ENCODE measurements around the gene ATP6V1B1. TPM values are rescaled to one million over a fixed set of nuclear protein-coding genes. Genes with fewer than 3 reads are reported as not detected.

The ATP6V1B1 gene
- total RNA-seq, 3 donors from 2014 or later (not counting 1 experiment from before 2014, with no cell fraction given): not detected

DNA sequence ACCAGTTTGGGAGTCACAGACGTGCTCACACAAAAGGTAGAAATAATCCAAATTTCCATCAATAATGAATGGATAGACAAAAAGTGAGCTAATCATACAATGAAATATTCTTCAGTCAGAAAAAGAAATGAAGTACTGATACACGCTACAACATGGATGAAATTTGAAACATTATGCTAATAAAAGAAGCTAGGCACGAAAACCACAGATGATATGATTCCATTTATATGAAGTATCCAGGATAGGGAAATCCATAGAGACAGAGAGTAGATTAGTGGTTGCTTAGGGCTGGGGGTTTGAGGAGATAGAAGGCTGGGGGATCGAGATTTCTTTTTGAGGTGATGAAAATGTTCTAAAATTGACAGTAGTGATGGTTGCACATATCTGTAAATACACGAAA, 43.0 kb upstream of the ATP6V1B1 start:
- no peak overlapping the region for H3K27ac Mint-ChIP-seq
- no peak overlapping the region for H3K4me3 Mint-ChIP-seq
- no peak for ATAC-seq
- H3K4me3 ChIP-seq (ENCODE audit: low read length): no peak overlapping the region
- no peaks in the 10 kb centered on the region for H3K36me3 ChIP-seq (ENCODE audit: control insufficient read depth, insufficient read depth, low read length)
- H3K36me3 Mint-ChIP-seq: peaks cover 6% of the 10 kb centered on the region
- H3K9me3 Mint-ChIP-seq: no peaks in the 10 kb centered on the region
- 78% methylated on average over 4 of the region's 5 CpGs for WGBS (ENCODE audit: insufficient coverage)
- TF ChIP-seq, protein P1, sequence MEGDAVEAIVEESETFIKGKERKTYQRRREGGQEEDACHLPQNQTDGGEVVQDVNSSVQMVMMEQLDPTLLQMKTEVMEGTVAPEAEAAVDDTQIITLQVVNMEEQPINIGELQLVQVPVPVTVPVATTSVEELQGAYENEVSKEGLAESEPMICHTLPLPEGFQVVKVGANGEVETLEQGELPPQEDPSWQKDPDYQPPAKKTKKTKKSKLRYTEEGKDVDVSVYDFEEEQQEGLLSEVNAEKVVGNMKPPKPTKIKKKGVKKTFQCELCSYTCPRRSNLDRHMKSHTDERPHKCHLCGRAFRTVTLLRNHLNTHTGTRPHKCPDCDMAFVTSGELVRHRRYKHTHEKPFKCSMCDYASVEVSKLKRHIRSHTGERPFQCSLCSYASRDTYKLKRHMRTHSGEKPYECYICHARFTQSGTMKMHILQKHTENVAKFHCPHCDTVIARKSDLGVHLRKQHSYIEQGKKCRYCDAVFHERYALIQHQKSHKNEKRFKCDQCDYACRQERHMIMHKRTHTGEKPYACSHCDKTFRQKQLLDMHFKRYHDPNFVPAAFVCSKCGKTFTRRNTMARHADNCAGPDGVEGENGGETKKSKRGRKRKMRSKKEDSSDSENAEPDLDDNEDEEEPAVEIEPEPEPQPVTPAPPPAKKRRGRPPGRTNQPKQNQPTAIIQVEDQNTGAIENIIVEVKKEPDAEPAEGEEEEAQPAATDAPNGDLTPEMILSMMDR (IDR thresholded peaks at IDR 0.05): no peak
- H3K27me3 ChIP-seq (ENCODE audit: control insufficient read depth, insufficient read depth, low read length): peaks cover 33% of the 10 kb centered on the region
- peaks cover 70 to 91% of the 10 kb centered on the region in 2 donors for H3K27me3 Mint-ChIP-seq (ENCODE audit: low read depth in 2 of 2)
- peaks cover 16% of the 10 kb centered on the region for H3K4me1 ChIP-seq (ENCODE audit: control insufficient read depth, insufficient read depth, low read length)
- no peaks in the 10 kb centered on the region for H3K9me3 ChIP-seq (ENCODE audit: control insufficient read depth, insufficient read depth, low read length)
- no peak for DNase-seq
- peaks cover 18 to 22% of the 10 kb centered on the region in 2 donors for H3K4me1 Mint-ChIP-seq
- no peak overlapping the region for H3K27ac ChIP-seq (ENCODE audit: low read length)
- intact Hi-C loops (cut with micrococcal nuclease): no loop called here

DNA sequence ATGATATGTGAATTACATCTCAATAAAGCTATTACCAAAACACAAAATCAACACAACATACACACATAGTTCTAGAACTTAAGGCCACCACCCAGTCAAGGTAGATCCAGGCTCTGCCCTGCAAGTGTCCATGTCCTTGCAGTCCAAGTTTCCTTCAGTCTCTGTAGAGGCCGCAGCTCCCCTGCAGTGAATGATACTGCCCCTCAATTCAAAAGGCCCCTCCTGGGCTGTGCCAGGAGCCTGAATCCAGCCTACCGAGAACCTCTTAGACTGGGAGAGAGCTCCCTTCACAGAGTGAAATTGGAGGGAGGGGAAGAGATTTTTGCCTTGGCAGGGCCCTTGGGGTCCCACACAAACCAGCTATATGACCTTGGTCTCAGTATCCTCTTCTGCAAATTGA, 42.5 kb upstream of the ATP6V1B1 start:
- DNase-seq (no peak), ATAC-seq (no peak)
- H3K36me3 Mint-ChIP-seq: peaks cover 6% of the 10 kb centered on the region
- H3K4me1 Mint-ChIP-seq: peaks cover 14 to 17% of the 10 kb centered on the region in 2 donors
- Histone ChIP-seq H3K4me1 (ENCODE audit: control insufficient read depth, insufficient read depth, low read length) (peaks cover 12% of the 10 kb centered on the region), H3K27ac (ENCODE audit: low read length) (no peak overlapping the region), H3K27me3 (ENCODE audit: control insufficient read depth, insufficient read depth, low read length) (peaks cover 31% of the 10 kb centered on the region), H3K9me3 (ENCODE audit: control insufficient read depth, insufficient read depth, low read length) (no peaks in the 10 kb centered on the region), H3K4me3 (ENCODE audit: low read length) (no peak overlapping the region), H3K36me3 (ENCODE audit: control insufficient read depth, insufficient read depth, low read length) (no peaks in the 10 kb centered on the region)
- TF ChIP-seq, protein P1 (IDR thresholded peaks at IDR 0.05): no peak
- H3K9me3 Mint-ChIP-seq: no peaks in the 10 kb centered on the region
- intact Hi-C loops (cut with micrococcal nuclease): no loop called here
- 61% methylated on average over 2 of the region's 2 CpGs for WGBS (ENCODE audit: insufficient coverage)
- no peak overlapping the region for H3K4me3 Mint-ChIP-seq
- H3K27me3 Mint-ChIP-seq (ENCODE audit: low read depth in 2 of 2): peaks cover 70 to 92% of the 10 kb centered on the region in 2 donors
- no peak overlapping the region for H3K27ac Mint-ChIP-seq

DNA sequence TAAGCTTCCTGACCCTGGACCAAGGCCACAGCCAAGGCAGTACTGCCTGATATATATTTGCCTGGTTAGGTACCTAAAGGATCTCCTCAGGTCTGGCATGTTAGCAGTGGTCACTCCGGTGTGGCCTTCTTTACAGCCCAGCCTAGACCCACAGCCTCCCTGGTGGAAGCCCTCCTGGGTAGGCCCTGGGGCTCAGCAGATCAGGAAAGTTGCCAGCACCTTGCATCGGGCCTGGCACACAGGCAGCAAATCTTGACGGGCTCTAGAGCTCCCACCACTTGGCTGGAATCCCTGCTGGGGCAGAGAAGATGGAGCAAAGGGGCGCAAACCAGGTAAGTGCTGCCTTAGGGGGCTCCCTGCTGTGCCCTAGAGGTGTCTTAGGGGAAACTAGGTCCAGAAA, 40.9 kb upstream of the ATP6V1B1 start:
- Mint-ChIP-seq H3K36me3 (peaks cover 6% of the 10 kb centered on the region), H3K27ac (no peak overlapping the region), H3K4me3 (no peak overlapping the region), H3K9me3 (no peaks in the 10 kb centered on the region), H3K27me3 (ENCODE audit: low read depth in 2 of 2) (peaks cover 74 to 92% of the 10 kb centered on the region in 2 donors), H3K4me1 (peaks cover 0 to 8% of the 10 kb centered on the region in 2 donors)
- H3K36me3 ChIP-seq (ENCODE audit: control insufficient read depth, insufficient read depth, low read length): no peaks in the 10 kb centered on the region
- peaks cover 4% of the 10 kb centered on the region for H3K4me1 ChIP-seq (ENCODE audit: control insufficient read depth, insufficient read depth, low read length)
- WGBS (ENCODE audit: insufficient coverage): 80% methylated on average over 4 of the region's 4 CpGs
- TF ChIP-seq, protein P1 (IDR thresholded peaks at IDR 0.05): no peak
- H3K9me3 ChIP-seq (ENCODE audit: control insufficient read depth, insufficient read depth, low read length): no peaks in the 10 kb centered on the region
- intact Hi-C loops (cut with micrococcal nuclease): no loop called here
- peaks cover 42% of the 10 kb centered on the region for H3K27me3 ChIP-seq (ENCODE audit: control insufficient read depth, insufficient read depth, low read length)
- no peak overlapping the region for H3K27ac ChIP-seq (ENCODE audit: low read length)
- no peak for ATAC-seq
- no peak overlapping the region for H3K4me3 ChIP-seq (ENCODE audit: low read length)
- DNase-seq: no peak

DNA sequence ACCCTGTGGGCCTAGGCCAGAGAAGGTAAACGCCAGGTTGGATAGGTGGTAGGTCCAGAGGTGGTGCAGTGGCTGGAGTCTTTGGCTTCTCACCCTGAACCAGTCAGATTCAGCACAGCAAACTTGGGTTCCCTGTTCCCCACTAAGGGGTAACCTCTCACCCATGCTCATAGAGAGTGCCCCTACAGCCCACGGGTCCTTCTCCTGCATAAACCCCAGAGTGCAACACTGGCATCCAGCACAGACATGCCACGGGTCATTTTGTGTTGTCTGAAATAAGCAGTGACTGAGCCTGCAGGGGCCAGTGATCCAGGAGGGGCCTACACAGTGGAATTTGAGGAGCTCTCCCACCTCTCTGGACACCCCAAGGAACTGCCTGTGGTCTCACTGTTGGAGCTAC, 40.5 kb upstream of the ATP6V1B1 start:
- H3K27ac Mint-ChIP-seq: no peak overlapping the region
- H3K27me3 Mint-ChIP-seq (ENCODE audit: low read depth in 2 of 2): peaks cover 78 to 94% of the 10 kb centered on the region in 2 donors
- TF ChIP-seq, protein P1 (IDR thresholded peaks at IDR 0.05): no peak
- peaks cover 0 to 13% of the 10 kb centered on the region in 2 donors for H3K4me1 Mint-ChIP-seq
- no peak overlapping the region for H3K27ac ChIP-seq (ENCODE audit: low read length)
- peaks cover 45% of the 10 kb centered on the region for H3K27me3 ChIP-seq (ENCODE audit: control insufficient read depth, insufficient read depth, low read length)
- H3K36me3 ChIP-seq (ENCODE audit: control insufficient read depth, insufficient read depth, low read length): no peaks in the 10 kb centered on the region
- ATAC-seq: no peak
- intact Hi-C loops (cut with micrococcal nuclease): no loop called here
- H3K9me3 Mint-ChIP-seq: no peaks in the 10 kb centered on the region
- H3K4me3 ChIP-seq (ENCODE audit: low read length): no peak overlapping the region
- DNase-seq: no peak
- peaks cover 8% of the 10 kb centered on the region for H3K4me1 ChIP-seq (ENCODE audit: control insufficient read depth, insufficient read depth, low read length)
- H3K9me3 ChIP-seq (ENCODE audit: control insufficient read depth, insufficient read depth, low read length): no peaks in the 10 kb centered on the region
- peaks cover 6% of the 10 kb centered on the region for H3K36me3 Mint-ChIP-seq
- H3K4me3 Mint-ChIP-seq: no peak overlapping the region
- WGBS (ENCODE audit: insufficient coverage): 76% methylated on average over 3 of the region's 3 CpGs

All from natural killer cell (primary cell).